ENCODE measurements around the gene BCKDHA. TPM values are rescaled to one million over a fixed set of nuclear protein-coding genes. Genes with fewer than 3 reads are reported as not detected.

Gene BCKDHA
- total RNA-seq, result 10 to 100 TPM; 29.6 to 35.7 (median 33.6) TPM
- 10 to 100 TPM; 19.0 to 32.9 (median 31.2) TPM for polyA plus RNA-seq

DNA sequence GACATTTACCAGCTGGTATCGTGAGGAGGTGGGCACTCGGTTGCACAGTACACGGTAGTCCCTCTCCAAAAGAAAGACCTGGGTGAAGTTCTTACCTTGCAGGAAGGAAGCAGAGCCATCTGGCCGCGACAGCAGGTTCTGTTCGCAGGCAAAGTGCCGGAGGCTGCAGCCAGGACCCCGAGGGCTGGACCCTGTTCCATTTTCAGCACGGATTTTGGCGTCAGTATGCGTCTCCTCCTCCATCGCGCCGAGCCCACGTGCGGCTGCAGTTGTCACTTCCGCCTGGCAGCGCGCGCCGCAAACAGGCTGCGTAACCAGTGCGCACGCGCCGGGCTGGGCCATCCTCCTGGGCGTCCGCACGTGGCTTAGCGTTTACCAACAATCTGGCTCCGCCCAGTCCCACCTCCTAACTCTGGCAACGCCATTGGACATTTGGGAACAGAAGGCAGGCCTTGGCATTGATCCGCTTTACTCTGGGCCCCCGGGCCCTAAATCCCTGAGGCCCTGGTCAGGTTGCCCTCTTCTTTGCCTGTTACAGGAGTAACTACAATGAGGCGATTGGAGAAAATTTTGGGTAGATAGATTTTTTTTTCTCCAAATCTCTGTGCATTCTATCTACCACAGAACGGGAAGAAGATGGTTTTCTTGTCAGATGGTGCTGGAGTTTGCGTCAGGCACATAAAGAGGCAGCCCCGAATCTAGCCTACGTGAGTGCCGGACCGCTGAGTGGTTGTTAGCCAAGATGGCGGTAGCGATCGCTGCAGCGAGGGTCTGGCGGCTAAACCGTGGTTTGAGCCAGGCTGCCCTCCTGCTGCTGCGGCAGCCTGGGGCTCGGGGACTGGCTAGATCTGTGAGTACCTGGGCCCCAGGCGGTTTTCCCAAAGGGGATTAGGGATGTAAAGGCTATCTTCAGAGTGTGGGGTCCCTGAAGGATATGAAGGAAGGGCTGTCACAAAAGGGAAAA is at the start of gene BCKDHA, which contains the start of gene EXOSC5:
TSS of gene BCKDHA (plus strand) at position 733 of the 964 bp plus-strand sequence. CDS start at position 743, 10 bp downstream.
TSS of gene EXOSC5 (minus strand) at position 274 of the 964 bp plus-strand sequence. CDS start at position 243, 31 bp downstream.
- Histone ChIP-seq H3K9me3 (no peaks in the 10 kb centered on the region), H3K27me3 (no peaks in the 10 kb centered on the region), H3K27ac (peak within 1 kb of the TSS; percentile 85 to 89 (median 86)), H3K36me3 (peaks cover 0 to 3% (median 0%) of the 10 kb centered on the region in 4 donors), H3K4me1 (peaks cover 0 to 31% (median 26%) of the 10 kb centered on the region in 4 donors), H3K4me3 (peak within 1 kb of the TSS; percentile 82 to 93 (median 87))
- peak; percentile 29 to 57 for TF ChIP-seq POLR2A (IDR thresholded peaks at IDR 0.05)
- peak in 1 of 4 donors; percentile 25 for TF ChIP-seq EP300 (IDR thresholded peaks at IDR 0.05)
- TF ChIP-seq, protein P1, sequence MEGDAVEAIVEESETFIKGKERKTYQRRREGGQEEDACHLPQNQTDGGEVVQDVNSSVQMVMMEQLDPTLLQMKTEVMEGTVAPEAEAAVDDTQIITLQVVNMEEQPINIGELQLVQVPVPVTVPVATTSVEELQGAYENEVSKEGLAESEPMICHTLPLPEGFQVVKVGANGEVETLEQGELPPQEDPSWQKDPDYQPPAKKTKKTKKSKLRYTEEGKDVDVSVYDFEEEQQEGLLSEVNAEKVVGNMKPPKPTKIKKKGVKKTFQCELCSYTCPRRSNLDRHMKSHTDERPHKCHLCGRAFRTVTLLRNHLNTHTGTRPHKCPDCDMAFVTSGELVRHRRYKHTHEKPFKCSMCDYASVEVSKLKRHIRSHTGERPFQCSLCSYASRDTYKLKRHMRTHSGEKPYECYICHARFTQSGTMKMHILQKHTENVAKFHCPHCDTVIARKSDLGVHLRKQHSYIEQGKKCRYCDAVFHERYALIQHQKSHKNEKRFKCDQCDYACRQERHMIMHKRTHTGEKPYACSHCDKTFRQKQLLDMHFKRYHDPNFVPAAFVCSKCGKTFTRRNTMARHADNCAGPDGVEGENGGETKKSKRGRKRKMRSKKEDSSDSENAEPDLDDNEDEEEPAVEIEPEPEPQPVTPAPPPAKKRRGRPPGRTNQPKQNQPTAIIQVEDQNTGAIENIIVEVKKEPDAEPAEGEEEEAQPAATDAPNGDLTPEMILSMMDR (IDR thresholded peaks at IDR 0.05), result no peak
- TF ChIP-seq POLR2AphosphoS5 (IDR thresholded peaks at IDR 0.05), result peak; percentile 15 to 86 (median 80)
- DNase-seq, result peak; percentile 100
- WGBS, 2 donors, result 0% methylated on average over 50 of the region's 50 CpGs
- intact Hi-C loops (cut with DNase I), result loop anchor here (1.0 to 2.0 kb wide), 2 partner anchors 42 to 45 kb away; partner anchors contain the start of genes DMAC2 and TGFB1

DNA sequence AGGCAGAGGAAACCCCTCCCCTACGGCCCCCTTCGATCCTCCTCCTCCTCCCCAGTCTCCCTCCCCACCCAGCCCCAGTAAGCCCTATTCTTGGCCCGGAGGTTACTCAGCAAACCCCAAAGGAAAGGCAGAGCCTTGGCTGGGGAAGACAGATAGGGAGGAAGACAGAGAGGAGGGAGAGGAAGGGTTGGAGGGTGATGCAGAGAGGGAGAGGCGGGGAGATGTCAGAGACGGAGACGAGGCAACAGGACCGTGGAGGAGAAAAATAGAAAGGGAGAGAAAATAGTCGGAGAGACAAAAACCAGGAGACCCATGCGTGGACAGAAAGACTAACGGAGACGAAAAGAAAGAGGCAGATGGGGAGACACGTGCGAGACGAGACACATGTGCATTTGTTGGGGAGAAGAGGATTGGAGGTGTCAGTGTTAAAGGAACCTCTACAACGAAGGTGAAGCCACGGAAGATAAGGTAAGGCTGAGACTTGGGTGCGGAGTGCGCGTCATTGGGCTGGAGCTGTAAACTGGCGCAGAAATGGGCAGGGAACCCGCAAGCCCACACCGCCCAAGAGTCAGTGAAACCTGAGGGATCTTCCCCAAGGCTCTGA is 46.8 kb upstream of the BCKDHA start:
- DNase-seq, result no peak
- Histone ChIP-seq H3K9me3 (no peaks in the 10 kb centered on the region), H3K27me3 (no peaks in the 10 kb centered on the region), H3K4me1 (peaks cover 0 to 34% (median 24%) of the 10 kb centered on the region in 4 donors), H3K27ac (peak overlapping the region; percentile 87 to 95 (median 94)), H3K4me3 (peak overlapping the region; percentile 74 to 85 (median 77)), H3K36me3 (peaks cover 0 to 24% (median 8%) of the 10 kb centered on the region in 4 donors)
- TF ChIP-seq POLR2AphosphoS5 (IDR thresholded peaks at IDR 0.05) (no peak), POLR2A (IDR thresholded peaks at IDR 0.05) (no peak), EP300 (IDR thresholded peaks at IDR 0.05) (no peak)
- TF ChIP-seq, protein P1 (IDR thresholded peaks at IDR 0.05), result no peak
- 2 to 3% methylated on average over 22 of the region's 22 CpGs for WGBS, 2 donors
- intact Hi-C loops (cut with DNase I), result loop anchor here (5.0 kb wide), 2 partner anchors 39 to 89 kb away; partner anchors contain the start of genes CCDC97 and HNRNPUL1

DNA sequence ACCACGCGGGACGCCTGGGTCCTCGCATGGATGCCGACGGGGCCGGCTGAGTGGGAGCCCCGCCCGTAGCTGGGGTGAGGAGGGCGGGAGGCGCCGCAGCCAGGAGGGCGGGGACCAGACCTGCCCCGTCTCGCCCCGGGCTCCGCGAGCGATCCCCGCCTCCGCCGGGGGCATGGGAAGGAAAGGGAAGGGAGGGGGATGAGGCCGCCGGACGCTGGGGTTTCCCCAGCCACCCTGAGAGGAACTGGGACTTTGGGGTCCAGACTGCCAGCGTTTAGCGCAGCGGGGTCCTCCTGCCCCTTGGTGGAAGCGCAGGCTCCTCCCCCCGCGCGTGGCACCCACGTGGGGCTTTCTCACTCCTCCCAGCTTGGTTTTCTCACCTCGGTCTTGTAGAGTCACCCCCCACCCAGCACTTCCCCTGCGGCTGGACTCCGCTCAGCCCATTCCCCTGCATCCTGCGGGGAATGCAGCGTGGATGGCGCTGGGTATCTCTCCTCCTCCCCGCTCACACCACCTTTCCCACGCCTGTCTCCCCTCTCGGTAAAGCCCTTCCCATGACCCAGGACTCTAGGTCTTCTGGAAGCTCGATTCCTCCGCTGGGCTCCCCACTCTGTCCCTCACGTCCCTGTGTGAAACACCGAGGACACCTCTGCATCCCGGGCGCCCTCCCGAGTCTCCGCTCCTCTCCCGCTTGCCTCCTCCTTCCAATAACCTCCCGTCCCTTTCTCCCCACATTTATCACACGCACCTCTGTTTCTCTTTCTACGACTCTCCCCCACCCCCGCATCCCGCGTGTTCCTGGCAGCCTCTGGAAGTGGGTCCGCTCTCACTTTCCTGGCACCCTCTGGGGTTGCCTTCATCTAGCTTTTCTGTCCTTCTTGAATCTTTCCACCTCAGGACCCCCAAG is 46.0 kb upstream of the BCKDHA start:
- WGBS, 2 donors, result 0 to 1% methylated on average over 58 of the region's 58 CpGs
- H3K27ac ChIP-seq, result peak overlapping the region; percentile 87 to 95 (median 94)
- peak; percentile 82 for DNase-seq
- peak overlapping the region; percentile 74 to 85 (median 77) for H3K4me3 ChIP-seq
- peaks cover 0 to 34% (median 24%) of the 10 kb centered on the region in 4 donors for H3K4me1 ChIP-seq
- peaks cover 0 to 17% (median 8%) of the 10 kb centered on the region in 4 donors for H3K36me3 ChIP-seq
- no peaks in the 10 kb centered on the region for H3K9me3 ChIP-seq
- no peaks in the 10 kb centered on the region for H3K27me3 ChIP-seq
- intact Hi-C loops (cut with DNase I), result loop anchor here (2.0 to 5.0 kb wide), 4 partner anchors 27 to 89 kb away; partner anchors contain the start of genes BCKDHA, CCDC97, EXOSC5 and HNRNPUL1
- peak in 2 of 4 donors; percentile 60 to 65 for TF ChIP-seq POLR2AphosphoS5 (IDR thresholded peaks at IDR 0.05)
- TF ChIP-seq, protein P1 (IDR thresholded peaks at IDR 0.05), result no peak

DNA sequence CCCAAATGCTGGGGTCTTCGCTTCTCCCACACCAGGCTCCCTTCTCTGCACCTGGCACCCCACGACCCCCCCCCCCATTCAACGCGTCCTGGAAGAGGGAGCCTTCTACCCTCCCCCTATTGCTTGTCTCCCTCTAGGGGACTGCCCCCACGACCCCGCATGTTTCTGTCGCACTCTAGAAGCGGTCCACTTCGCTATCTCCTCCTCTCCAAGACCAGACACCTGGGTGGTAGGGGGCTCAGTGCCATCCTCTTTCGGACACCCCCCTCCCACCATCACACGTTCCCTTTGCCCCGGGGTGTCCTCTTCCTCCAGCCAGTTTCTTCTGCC is 45.4 kb upstream of the BCKDHA start:
- Histone ChIP-seq H3K27ac (peak overlapping the region; percentile 87 to 95 (median 94)), H3K27me3 (no peaks in the 10 kb centered on the region), H3K4me3 (peak overlapping the region; percentile 74 to 85 (median 77)), H3K36me3 (peaks cover 0 to 10% (median 5%) of the 10 kb centered on the region in 4 donors), H3K4me1 (peaks cover 0 to 34% (median 24%) of the 10 kb centered on the region in 4 donors), H3K9me3 (no peaks in the 10 kb centered on the region)
- no peak for DNase-seq
- intact Hi-C loops (cut with DNase I), result loop anchor here (2.0 to 5.0 kb wide), 4 partner anchors 27 to 90 kb away; partner anchors contain the start of genes BCKDHA, CCDC97, EXOSC5 and HNRNPUL1
- WGBS, 2 donors, result 0 to 2% methylated on average over 12 of the region's 12 CpGs
- TF ChIP-seq POLR2A (IDR thresholded peaks at IDR 0.05), result no peak
- no peak for TF ChIP-seq EP300 (IDR thresholded peaks at IDR 0.05)
- no peak for TF ChIP-seq POLR2AphosphoS5 (IDR thresholded peaks at IDR 0.05)
- TF ChIP-seq, protein P1 (IDR thresholded peaks at IDR 0.05), result no peak
